Esophagus muscularis mucosa (tissue), 4 donors: ENCODE measurements around the gene PGLYRP4. TPM values are rescaled to one million over a fixed set of nuclear protein-coding genes. Genes with fewer than 3 reads are reported as not detected.

Experiments
- DNase-seq: peaks from one replicate; pipeline ENCODE4 v3.0.0-alpha.2; 2017; ENCODE audit errors: extremely low spot score
- H3K27ac ChIP-seq, 4 donors: fragments of 200-600 bp; sonication (generic); replicated peaks in 1 of 4; 1 replicate in 3 of 4; 2 replicates in 1 of 4; pipeline ENCODE4 v1.5.1; 2016 to 2019; ENCODE audit warnings: mild to moderate bottlenecking in 1 of 4
- H3K27me3 ChIP-seq, 4 donors: fragments of 200-600 bp; sonication (generic); one replicate each; pipeline versions ENCODE4 v1.5.1 to v1.6.0; 2016 to 2019
- H3K36me3 ChIP-seq, 4 donors: fragments of 200-600 bp; sonication (generic); one replicate each; pipeline ENCODE4 v1.5.1; 2016 to 2019
- H3K4me1 ChIP-seq, 4 donors: fragments of 200-600 bp; sonication (generic); one replicate each; pipeline ENCODE4 v1.5.1; 2016 to 2019
- H3K4me3 ChIP-seq, 4 donors: fragments of 200-600 bp; sonication (generic); 1 replicate in 2 of 4; 2 replicates in 2 of 4; pipeline ENCODE4 v1.5.1; 2016 to 2019; ENCODE audit warnings: mild to moderate bottlenecking in 4 of 4, moderate library complexity in 1 of 4
- H3K9me3 ChIP-seq, 4 donors: fragments of 200-600 bp; sonication (generic); 1 replicate in 3 of 4; 2 replicates in 1 of 4; pipeline ENCODE4 v1.5.1; 2016 to 2019
- EP300 ChIP-seq: sonication (generic); formaldehyde crosslinking; IDR thresholded peaks from one replicate; pipeline ENCODE4 v1.6.1; 2017; ENCODE audit warnings: antibody characterized with exemption
- POLR2A ChIP-seq: fragments of 450-650 bp; IDR thresholded peaks from one replicate; pipeline ENCODE4 v1.6.1; 2017; ENCODE audit warnings: antibody characterized with exemption, moderate library complexity, mild to moderate bottlenecking, low read depth
- POLR2AphosphoS5 ChIP-seq, 2 donors: sonication (generic); formaldehyde crosslinking; IDR thresholded peaks; one replicate each; pipeline ENCODE4 v1.6.1; 2017; ENCODE audit warnings: antibody characterized with exemption in 2 of 2
- WGBS: methylation state at CpG from one replicate; pipeline ENCODE4 v1.1.5; 2018; 5-methylcytosine and 5-hydroxymethylcytosine counted together
- intact Hi-C: fragments of 100-400 bp; cut with DNase I; formaldehyde crosslinking; loops from one replicate; pipeline ENCODE4 v1.15.1; 2023
- total RNA-seq, 4 donors: library from RNA; depleted of rRNA; stranded (reverse); fragments of >200 nt; gene quantifications; one replicate each; pipeline versions ENCODE4 v1.1.0 to v1.2.1, GENCODE V29; 2016
- TF ChIP-seq, protein P1 (sequence below), 3 experiments: fragments of 200-600 bp in 2 of 3; fragments of 450-650 bp in 1 of 3; sonication (generic) in 2 of 3; IDR thresholded peaks; one replicate each; pipeline ENCODE4 v1.5.1; 2017 to 2019; ENCODE audit warnings: antibody characterized with exemption in 3 of 3, mild to moderate bottlenecking in 2 of 3, moderate library complexity in 1 of 3

The PGLYRP4 gene
- total RNA-seq, 4 donors from 2014 or later = not detected

DNA sequence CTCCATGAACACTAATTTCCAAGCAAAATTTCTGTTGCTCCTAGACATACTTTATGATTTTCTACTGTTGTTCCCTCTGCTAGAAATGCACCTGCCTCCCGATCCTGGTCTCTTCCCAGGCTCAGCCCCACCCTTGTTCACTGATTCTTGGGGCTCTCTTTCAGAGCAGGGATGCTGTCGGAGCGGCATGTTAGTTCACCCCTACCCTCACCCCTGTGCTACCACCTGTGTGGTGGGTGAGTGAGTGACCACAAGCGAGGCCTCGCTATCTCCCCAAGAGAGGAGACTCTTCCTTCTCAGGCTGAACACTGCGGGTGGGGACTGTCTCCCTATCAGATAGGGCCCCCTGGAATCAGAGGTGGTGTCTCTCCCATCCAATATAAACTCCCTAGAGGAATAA is 47.1 kb upstream of the PGLYRP4 start:
- WGBS = 61% methylated on average over 3 of the region's 6 CpGs
- no peak overlapping the region for H3K27ac ChIP-seq
- TF ChIP-seq POLR2AphosphoS5 (IDR thresholded peaks at IDR 0.05) = no peak
- no peak for TF ChIP-seq POLR2A
- TF ChIP-seq, protein P1, sequence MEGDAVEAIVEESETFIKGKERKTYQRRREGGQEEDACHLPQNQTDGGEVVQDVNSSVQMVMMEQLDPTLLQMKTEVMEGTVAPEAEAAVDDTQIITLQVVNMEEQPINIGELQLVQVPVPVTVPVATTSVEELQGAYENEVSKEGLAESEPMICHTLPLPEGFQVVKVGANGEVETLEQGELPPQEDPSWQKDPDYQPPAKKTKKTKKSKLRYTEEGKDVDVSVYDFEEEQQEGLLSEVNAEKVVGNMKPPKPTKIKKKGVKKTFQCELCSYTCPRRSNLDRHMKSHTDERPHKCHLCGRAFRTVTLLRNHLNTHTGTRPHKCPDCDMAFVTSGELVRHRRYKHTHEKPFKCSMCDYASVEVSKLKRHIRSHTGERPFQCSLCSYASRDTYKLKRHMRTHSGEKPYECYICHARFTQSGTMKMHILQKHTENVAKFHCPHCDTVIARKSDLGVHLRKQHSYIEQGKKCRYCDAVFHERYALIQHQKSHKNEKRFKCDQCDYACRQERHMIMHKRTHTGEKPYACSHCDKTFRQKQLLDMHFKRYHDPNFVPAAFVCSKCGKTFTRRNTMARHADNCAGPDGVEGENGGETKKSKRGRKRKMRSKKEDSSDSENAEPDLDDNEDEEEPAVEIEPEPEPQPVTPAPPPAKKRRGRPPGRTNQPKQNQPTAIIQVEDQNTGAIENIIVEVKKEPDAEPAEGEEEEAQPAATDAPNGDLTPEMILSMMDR (IDR thresholded peaks at IDR 0.05) = no peak
- TF ChIP-seq EP300 = no peak
- no peaks in the 10 kb centered on the region for H3K9me3 ChIP-seq
- no peak overlapping the region for H3K4me3 ChIP-seq
- intact Hi-C loops = no loop called here
- H3K36me3 ChIP-seq = no peaks in the 10 kb centered on the region
- no peak for DNase-seq
- no peaks in the 10 kb centered on the region for H3K4me1 ChIP-seq
- peaks cover 0 to 46% (median 0%) of the 10 kb centered on the region in 4 donors for H3K27me3 ChIP-seq

DNA sequence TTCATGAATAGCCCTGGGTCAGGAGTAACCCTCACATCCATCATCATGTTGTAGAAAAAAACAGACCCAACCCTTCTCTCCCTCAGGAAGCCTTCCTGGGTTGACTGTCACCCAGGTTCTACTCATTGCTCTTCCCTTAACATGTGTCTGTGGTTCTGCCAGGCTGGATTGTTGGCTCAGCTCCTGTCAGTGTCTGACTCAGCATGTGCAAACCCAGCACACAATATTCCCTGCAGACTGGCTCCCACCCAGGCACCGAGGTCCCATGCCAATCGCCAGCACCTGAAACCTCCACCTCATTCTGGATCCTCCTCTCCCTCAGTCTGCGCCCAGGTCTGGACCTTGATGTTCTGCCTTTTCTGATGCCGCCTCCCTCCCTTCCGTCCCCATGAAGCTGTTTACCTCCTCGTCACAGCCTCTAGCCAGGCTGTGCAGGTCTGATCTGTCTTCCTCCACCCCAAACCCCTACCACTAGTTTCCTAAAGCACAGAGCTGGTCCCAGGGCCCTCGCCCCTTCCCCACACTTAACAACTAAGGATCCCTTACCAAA is 46.6 kb upstream of the PGLYRP4 start:
- TF ChIP-seq, protein P1 (IDR thresholded peaks at IDR 0.05) = no peak
- TF ChIP-seq POLR2A (no peak), POLR2AphosphoS5 (IDR thresholded peaks at IDR 0.05) (no peak), EP300 (no peak)
- no peaks in the 10 kb centered on the region for H3K4me1 ChIP-seq
- intact Hi-C loops = no loop called here
- peaks cover 0 to 52% (median 0%) of the 10 kb centered on the region in 4 donors for H3K27me3 ChIP-seq
- no peak for DNase-seq
- H3K36me3 ChIP-seq = no peaks in the 10 kb centered on the region
- H3K4me3 ChIP-seq = no peak overlapping the region
- H3K27ac ChIP-seq = no peak overlapping the region
- whole genome bisulfite sequencing = 79% methylated on average over 7 of the region's 7 CpGs
- H3K9me3 ChIP-seq = no peaks in the 10 kb centered on the region

DNA sequence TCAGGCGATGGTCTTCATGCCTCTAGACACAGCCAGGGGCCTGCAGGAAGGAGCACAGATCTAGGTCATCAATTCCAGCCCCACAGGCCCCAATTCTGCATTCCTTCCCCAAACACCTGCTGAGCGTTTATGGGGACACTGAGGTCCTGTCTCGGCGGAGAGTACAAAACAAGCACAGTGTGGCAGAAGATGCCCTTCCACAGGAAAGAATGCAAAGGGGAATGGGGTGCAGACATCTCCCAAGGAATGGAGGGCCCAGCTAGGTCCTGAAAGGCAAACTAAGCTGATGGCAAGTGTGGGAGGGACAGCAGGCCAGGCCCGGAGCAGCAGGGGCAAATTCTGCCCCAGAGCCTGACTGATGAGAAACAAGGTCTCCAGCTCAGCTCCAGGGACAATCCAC is 45.8 kb upstream of the PGLYRP4 start:
- 68% methylated on average over 4 of the region's 5 CpGs for WGBS
- H3K4me1 ChIP-seq = no peaks in the 10 kb centered on the region
- no peaks in the 10 kb centered on the region for H3K9me3 ChIP-seq
- H3K36me3 ChIP-seq = no peaks in the 10 kb centered on the region
- TF ChIP-seq EP300 (no peak), POLR2A (no peak), POLR2AphosphoS5 (IDR thresholded peaks at IDR 0.05) (no peak)
- TF ChIP-seq, protein P1 (IDR thresholded peaks at IDR 0.05) = no peak
- H3K27me3 ChIP-seq = peaks cover 0 to 49% (median 0%) of the 10 kb centered on the region in 4 donors
- H3K4me3 ChIP-seq = no peak overlapping the region
- DNase-seq = no peak
- no peak overlapping the region for H3K27ac ChIP-seq
- intact Hi-C loops = no loop called here

DNA sequence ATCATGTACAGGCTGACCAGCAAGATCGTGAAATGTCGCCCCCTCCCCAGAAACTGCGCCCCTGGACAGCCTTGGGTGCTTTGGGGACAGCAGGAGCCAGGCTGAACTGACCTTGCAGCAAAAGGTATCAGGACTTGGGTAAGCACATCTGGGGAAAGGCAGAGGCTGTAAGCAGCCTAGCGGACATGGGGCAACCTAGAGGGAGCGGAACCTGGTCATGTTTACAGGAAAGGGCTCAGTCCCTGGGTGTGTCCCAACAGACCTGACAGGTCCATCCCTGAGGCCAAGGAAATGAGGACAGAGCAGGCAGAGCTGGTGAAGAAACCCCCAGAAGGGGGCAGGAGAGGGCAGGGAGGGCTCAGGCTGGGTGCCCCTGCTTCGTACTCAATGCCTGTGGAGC is 45.3 kb upstream of the PGLYRP4 start:
- H3K27me3 ChIP-seq = peaks cover 0 to 45% (median 0%) of the 10 kb centered on the region in 4 donors
- H3K4me3 ChIP-seq = no peak overlapping the region
- intact Hi-C loops = no loop called here
- H3K9me3 ChIP-seq = no peaks in the 10 kb centered on the region
- no peak overlapping the region for H3K27ac ChIP-seq
- WGBS = 80% methylated on average over 5 of the region's 6 CpGs
- no peaks in the 10 kb centered on the region for H3K4me1 ChIP-seq
- no peak for DNase-seq
- TF ChIP-seq, protein P1 (IDR thresholded peaks at IDR 0.05) = no peak
- TF ChIP-seq EP300 (no peak), POLR2A (no peak), POLR2AphosphoS5 (IDR thresholded peaks at IDR 0.05) (no peak)
- no peaks in the 10 kb centered on the region for H3K36me3 ChIP-seq

DNA sequence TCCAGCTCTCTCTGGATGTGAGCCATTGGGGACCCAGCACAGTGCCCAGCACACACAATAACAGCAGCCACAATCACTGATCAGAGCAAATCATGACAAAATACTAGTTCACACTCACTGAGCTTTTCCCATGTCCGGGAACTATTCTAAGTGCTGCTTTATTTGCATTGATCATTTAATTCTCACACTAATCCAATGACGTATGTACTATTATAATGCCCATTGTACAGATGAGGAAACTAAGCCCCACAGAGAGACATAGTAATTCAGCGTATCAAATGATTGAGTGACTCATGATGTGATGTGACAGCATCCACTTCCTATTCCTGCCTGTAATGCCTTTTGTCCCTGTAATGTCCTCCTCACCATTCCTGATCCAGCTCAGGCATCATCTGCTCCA is 44.2 kb upstream of the PGLYRP4 start:
- Histone ChIP-seq H3K4me3 (no peak overlapping the region), H3K4me1 (no peaks in the 10 kb centered on the region), H3K27me3 (peaks cover 0 to 35% (median 0%) of the 10 kb centered on the region in 4 donors), H3K36me3 (no peaks in the 10 kb centered on the region), H3K27ac (no peak overlapping the region), H3K9me3 (no peaks in the 10 kb centered on the region)
- no peak for DNase-seq
- 90% methylated on average over 3 of the region's 3 CpGs for WGBS
- intact Hi-C loops = no loop called here
- TF ChIP-seq POLR2AphosphoS5 (IDR thresholded peaks at IDR 0.05) (no peak), POLR2A (no peak), EP300 (no peak)
- TF ChIP-seq, protein P1 (IDR thresholded peaks at IDR 0.05) = no peak
